T follicular helper cell (primary cell): ENCODE measurements around the gene CLDN12.

Experiments
- DNase-seq: peaks from one replicate; pipeline ENCODE4 v3.0.0-alpha.2; 2020; ENCODE audit warnings: low read depth
- total RNA-seq, 2 experiments: gene quantifications; one replicate each; lab custom pipeline; 2026; lab: John Stamatoyannopoulos, UW

The CLDN12 gene
- total RNA-seq: 2.7 to 3.3 reads per million in 2 experiments

GRCh38 chr7:90403174-90404113 lies at the start of gene CLDN12:
TSS of gene CLDN12 (plus strand) at chr7:90403461. CDS start at chr7:90412677, 9,216 bp downstream.
- DNase-seq: peak; percentile 68

GRCh38 chr7:90383422-90383821 lies 19.8 kb upstream of the CLDN12 start:
- DNase-seq: no peak

DNA sequence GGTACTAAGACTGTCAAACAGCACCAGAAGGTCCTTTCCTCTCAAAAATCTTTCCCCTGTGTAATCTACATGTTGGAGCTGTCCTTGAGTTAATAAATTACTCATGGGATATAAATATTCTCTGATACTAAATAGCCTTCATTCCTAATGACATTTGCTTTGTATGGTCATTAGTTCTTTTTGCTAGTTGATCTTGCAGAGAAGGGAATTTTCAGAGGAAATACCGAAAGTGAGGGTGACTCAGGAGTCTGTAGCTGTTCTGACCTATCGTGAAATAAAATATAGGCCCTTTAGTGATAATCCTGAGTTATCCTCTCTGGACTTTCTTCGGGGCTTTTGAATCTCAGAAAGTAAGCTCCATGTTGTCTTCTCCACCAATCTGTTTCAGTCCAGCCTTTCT lies 19.4 kb upstream of the CLDN12 start:
- no peak for DNase-seq

DNA sequence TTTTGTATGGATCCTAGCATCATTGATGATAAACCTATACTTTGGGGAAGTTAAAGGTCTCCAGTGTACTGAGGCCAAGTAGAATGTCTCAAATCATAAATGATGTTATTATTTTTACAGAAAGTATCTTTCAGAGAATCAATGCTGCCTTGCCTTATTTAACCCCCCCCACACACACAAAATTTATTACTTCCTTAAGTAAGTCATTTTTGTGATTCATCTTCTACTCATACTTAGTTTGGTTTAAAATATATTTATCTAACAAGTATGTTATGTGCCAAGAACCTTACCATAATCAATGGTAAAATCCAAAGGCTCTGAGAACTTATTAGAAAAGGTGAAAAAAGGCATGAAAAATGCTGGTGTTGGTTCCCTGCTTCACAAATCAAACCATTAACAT lies 18.8 kb upstream of the CLDN12 start:
- DNase-seq: no peak

DNA sequence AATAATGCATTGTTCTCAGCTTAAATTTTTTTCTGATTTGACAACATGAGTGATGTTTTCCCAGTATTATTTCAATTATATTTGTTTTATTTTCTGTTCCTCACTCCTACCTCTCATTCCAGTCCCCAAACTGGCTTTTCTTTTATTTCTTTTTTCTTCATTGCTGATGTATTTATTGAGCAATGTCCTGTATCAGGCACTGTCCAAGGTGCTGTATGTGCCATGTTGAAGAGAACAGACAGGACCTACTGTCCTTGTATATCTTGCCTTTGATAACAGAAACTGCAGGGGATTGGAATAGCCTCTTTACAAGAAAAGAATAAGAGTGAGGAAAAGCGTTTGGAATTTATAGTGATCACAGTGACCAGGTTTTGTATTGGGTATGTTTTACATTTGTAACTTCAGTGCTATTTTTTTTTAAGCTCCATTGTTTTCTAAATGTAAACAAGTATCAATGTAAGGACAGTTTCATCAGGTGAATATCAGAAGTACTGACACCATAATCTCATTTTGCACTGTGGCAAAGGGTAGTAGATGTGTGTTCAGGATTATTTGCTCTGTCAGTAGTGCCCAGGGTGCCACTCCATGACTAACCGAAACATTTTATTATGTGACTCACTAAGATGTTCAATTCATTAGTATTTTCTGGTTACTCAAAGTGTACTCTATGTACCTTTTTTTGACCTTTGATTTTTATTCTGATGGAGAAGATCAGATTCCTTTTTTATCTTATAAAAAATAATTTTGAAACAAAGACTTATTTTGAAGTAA lies 15.6 kb upstream of the CLDN12 start:
- DNase-seq: no peak

DNA sequence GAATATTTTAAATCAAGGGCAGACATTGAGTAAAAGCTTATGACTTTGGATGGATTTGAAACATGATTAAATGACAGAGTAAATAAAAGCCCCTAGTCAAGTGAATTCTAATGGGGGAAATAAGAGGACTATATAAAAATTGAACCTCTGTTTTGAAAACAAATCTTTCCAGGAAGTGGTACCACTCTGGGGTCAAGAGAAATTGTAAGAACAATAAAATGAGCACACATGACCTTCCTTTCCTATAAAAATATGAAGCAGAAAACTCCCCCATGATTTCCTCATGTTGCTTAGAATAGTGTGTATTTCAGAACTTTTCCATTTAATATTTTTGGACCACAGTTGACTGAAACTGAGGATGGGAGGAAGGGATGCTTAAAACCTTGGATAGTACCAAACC lies 12.3 kb upstream of the CLDN12 start:
- no peak for DNase-seq

- DNase-seq: no peak
These were observed 11.8 kb upstream of the CLDN12 start for GRCh38 chr7:90391488-90391887.

- DNase-seq: no peak
These were observed 6.8 kb upstream of the CLDN12 start for GRCh38 chr7:90396420-90396819.

DNA sequence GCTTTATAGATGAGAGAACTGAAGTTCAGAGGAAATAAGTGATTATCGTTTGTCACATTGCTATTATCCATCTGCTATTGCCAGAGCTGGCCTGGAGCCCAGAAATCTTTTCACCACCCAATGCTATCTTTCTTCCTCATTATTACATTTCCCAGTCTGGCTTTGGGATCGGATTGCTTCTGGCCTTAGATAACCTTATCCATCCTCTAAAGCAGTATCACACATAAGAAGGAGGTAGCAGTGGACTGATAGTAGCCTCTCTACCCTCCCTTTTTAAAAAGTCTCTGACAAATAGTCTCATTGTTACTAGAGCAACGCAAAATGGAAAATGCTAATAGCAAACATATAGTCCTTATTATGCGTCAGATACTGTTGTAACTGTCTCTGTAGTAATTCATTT lies 1.3 kb upstream of the CLDN12 start:
- no peak for DNase-seq

- DNase-seq: no peak
These were observed 482 bp upstream of the CLDN12 start for GRCh38 chr7:90402785-90403173.

GRCh38 chr7:90404777-90405176 lies 1.5 kb downstream of the CLDN12 start:
- no peak for DNase-seq

DNA sequence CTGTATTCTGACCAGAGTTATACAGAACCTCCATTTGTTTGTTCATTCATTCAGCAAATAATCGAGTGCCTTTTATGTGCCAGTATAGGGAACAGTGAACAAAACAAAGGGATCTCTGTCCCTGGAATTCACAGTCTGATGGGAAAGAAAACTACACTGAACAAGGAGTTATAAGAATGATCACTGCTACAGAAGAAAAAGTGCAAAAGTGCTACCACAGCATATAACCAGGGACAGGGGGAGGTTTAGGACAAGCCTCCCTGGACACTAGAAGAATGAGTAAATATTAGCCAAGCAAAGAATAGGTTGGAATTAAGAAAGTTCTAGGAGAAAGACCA lies 4.2 kb downstream of the CLDN12 start:
- DNase-seq: no peak

- no peak for DNase-seq
These were observed 4.9 kb downstream of the CLDN12 start for GRCh38 chr7:90408142-90408541.

DNA sequence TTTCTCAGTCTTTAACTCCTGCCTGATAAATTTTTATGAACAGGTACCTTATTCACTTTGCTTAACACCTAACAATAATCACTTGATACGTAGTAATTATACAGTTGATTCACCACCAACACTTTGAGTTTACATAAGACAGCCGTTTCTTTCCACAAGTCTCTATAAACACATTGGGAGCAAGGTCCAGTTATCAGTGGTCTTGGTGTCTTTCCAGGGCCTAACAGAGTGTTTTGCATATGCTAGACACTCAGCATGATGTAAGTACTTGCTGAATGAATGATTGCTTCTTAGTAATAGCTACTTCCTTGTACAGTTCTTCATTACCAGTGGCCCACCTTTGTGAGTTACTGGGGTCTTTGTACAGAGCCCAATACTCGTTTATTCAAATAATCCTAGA lies 6.4 kb downstream of the CLDN12 start:
- DNase-seq: no peak

- no peak for DNase-seq
These were observed 8.2 kb downstream of the CLDN12 start for GRCh38 chr7:90411510-90411909.

DNA sequence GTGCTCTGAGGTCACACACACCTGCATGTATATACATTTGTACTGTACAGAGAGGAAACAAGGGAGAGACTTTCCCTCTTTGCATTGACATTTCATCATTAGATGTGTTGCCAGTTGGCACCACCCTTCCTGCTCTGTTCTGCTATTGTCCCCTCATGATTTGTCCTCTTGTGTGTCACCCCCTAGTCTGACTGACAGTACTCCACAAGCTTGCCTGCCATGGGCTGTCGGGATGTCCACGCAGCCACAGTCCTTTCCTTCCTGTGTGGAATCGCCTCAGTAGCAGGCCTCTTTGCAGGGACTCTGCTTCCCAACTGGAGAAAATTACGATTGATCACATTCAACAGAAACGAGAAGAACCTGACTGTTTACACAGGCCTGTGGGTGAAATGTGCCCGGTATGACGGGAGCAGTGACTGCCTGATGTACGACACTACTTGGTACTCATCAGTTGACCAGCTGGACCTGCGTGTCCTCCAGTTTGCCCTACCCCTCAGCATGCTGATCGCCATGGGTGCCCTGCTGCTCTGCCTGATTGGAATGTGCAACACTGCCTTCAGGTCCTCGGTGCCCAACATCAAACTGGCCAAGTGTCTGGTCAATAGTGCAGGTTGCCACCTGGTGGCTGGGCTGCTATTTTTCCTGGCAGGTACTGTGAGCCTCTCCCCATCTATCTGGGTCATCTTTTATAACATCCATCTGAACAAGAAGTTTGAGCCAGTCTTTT lies 9.4 kb downstream of the CLDN12 start:
- no peak for DNase-seq

- no peak for DNase-seq
These were observed 9.9 kb downstream of the CLDN12 start for GRCh38 chr7:90413185-90413528.

GRCh38 chr7:90421651-90422050 lies 18.4 kb downstream of the CLDN12 start:
- no peak for DNase-seq

- no peak for DNase-seq
These were observed 21.5 kb downstream of the CLDN12 start for GRCh38 chr7:90424720-90425119.

DNA sequence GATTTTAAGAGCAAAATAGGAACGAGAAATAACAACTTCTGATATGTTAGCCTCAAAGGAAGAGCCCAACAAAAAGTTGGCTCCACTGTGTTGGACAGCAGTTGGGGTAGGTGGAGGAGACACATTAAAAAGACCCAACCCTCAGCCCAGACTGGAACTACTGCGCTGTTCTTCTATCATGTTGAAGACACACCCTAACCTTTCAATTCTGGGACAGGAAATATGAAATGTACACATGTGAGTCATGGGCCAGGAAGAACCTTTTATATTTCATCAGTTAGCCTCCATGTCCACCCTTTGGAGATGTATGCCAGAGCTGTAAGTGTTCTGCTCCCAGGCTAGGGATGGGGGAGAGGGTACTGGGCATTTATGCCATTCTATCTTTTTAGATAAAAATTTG lies 22.1 kb downstream of the CLDN12 start:
- no peak for DNase-seq

DNA sequence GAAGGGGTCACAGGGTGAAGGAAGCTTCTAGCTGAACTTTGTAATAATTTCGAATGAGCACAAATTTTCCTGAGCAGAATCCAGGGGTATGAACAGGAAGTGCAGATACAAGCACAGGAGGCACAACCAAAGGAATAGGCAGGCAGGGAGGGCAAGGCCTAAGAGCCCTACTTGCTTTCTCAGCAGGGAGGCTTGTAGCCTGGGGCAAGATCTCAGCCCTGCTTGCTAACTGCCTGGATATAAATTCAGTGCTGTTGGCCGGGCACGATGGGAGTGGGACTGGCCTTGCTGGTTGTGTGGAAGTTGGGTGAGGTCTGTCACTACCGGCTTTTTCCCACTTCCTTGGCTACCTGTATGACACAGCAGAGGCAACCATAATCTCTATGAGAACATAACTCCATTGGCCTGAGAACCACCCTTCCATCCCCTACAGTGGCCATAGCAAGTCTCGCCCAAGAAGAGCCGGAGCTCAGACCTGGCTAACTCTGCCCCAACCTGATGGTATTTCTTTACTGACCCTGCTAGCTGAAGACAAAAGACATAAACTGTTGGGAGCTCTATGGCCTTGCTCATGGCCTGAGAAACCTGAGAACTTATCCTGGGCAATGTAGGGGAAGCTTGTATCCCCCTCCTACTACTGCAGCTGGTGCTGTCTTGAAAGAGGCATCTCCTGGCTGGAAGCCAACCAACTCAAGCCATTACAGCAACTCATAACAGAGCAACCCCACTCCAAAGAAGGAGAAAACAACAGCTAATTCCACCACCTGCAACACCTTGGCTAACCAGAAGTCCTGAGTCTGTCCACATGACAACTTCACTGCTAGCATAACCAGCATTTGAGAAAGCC lies 27.6 kb downstream of the CLDN12 start:
- DNase-seq: no peak

GRCh38 chr7:90432752-90433151 lies 29.5 kb downstream of the CLDN12 start:
- DNase-seq: no peak
